Islet of Langerhans (tissue), 1 donor: Measurements from ENCODE around the gene ELOVL6.
"Not testable (repeated sequence)": the region's sequence is repeated elsewhere in the genome, so short reads cannot be mapped to it uniquely, and the experiment has no call there.

Experiments
- FAIRE-seq: peaks from one replicate; lab custom pipeline; 2011; peaks lifted over from hg19 to GRCh38; lab: Jason Lieb, UNC

ELOVL6 gene

DNA sequence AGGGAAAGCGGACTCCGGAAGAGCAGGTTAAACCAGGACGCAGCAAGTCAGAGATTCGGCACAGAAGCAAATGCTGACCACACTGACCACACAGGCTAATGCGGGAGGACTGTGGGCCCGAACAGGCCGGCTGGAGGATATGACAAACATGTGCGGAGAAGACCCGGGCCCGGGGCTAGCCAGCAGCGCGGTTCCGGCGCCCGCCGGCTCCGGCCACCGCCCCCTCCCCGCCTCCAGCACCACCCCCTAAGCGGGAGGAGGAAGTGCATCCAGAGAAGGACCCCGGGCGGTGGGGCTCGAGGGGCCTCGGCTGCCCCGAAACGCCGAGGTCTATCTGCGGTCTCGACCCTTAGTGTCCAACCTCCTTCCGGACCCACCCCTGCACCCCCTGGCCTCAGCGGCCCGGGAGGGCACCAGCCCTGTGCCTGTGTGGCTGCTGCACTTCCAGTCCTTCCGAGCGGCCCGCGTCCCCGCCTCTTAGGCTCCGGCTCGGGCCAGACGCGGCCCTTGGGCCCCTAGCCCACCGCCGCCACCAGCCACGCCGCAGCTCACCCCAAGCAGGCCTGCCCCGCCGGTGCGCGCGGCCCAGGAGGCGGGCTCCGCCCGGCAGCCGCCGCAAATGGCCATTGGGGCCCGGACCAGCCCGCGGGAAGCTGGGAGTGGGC lies 2.1 kb downstream of the ELOVL6 start:
- FAIRE-seq, result no peak

DNA sequence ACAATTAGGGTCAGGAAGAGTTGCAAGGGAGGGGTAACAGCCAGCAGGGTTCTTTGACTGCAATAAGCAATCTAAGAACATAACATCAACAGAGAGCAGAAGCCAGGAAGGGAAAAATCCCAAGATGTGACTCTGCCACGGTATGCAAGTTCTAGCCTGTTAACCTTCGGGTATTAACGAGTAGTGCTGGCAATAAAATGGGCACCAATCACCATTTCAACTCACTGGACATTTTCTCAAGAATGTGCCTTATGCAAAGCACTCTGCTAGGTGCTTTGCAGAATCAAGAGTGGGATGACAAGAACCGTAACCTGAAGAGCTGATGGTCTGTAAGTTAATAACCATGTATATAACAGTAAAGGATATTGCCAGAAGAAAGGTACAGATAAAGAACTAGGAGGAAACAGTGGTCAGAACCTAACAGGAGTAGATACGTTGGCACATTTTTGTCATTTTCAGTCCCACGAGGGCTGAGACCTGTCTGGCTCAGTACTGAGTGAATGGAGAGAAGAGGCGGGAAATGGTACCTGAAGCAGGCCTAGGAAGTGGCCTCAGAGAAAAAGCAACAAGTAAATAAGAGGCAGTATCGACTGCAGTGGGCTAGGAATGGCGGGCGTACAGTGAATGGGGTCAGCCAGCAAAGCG lies 2.7 kb downstream of the ELOVL6 start:
- FAIRE-seq, result no peak

DNA sequence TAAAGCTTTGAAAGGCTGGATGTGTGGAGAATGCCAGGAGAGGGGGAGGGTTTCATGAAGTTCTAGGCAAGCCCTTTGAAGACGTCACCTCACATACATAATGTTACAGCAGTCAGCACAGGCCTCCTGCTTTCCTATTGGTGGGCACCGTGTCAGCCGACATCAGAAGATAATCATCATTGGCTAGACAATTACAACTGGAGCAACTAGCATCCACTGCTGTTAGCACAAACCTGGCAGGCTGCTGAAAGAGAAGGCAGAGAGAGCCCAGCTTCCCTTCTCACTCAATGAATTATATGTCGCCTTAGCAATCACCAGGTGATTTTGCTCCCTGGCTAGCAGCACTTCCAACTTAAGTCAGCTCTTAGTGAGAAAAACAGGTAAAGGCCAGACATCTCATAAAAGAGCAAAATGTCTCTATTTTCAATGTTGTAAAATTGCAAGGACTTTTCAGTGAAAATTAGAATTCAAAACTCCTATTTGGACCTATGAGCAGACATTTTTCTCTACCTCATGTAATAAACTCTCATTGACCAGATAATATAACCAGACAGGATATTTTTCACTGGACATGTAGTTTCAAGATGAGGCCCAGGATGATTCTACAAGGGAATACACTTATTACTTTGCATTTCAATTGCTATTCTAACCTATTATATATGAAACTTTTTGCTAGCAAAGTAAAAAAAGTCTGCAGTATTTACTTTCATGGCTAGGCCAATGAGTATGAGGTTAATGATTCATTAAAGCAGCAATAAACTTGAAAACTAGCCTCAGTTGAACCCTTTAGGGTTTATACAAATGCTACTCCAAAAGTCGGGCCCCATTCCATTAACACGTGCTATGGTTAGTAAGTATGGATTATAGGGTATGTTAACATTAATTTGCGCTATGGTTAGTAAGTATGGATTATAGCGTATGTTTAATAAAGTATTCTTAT lies 4.3 kb downstream of the ELOVL6 start:
- FAIRE-seq, result peak; percentile 98

DNA sequence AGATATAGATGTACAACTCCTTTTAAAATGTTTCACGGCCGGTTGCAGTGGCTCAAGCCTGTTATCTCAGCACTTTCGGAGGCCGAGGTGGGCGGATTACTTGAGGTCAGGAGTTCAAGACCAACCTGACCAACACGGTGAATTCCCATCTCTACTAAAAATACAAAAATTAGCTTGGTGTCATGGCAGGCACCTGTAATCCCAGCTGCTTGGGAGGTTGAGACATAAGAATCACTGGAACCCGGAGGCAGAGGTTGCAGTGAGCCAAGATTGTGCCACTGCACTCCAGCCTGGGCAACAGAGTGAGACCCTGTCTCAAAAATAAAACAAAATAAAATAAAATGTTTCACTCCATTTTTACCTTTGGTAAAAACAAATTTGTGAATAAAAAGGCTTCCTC lies 5.1 kb downstream of the ELOVL6 start:
- FAIRE-seq, result not testable (repeated sequence)

DNA sequence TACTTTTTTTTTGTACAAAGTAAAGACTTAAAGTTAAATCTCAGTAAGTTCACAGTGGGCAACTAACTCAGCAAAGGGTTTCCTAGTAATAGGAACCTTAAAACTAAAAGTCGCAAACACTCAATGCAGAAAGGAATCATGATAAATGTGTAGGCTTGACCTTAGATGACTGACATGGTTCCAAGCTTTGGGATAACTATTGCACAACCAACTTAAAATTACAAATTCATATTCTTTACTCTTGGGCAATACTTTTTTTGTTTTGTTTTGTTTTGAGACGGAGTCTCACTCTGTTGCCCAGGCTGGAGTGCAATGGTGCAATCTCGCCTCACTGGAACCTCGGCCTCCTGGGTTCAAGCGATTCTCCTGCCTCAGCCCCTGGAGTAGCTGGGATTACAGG lies 8.2 kb downstream of the ELOVL6 start:
- no peak for FAIRE-seq

DNA sequence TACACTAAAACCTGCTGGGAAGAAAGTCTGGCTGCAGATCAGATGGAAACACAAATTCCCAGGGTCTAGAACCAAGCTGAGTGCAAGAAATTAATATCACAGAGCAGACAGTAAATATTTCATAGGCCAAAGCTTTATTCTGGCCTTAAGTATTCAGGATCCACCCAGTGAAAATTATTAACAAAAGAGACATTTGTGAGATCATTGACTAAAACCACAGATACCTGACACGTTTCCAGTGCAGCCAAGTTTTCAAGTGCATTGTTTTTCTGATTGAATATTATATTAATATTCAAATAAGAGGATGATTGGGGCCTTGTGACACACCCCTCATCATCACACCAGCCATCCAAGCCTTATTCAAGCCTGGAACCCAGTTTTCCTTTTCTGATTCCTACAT lies 10.3 kb downstream of the ELOVL6 start:
- no peak for FAIRE-seq

DNA sequence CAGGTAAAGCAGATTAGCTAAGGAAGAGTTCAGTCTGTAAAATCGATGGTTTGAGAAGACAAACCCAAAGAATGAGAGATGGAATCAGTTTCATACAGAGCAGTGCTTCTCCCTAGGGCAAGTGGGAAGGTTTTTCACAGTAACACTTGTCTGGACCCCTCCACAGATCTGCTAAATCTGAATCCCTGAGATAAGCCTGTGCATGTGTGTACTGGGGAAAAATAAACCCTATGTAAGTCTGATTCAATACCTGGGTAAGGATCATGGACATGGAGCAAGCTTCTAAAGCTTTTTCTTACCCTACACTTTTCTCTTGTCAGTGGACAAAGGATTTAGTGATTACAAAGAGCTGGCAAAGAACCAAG lies 13.6 kb downstream of the ELOVL6 start:
- FAIRE-seq, result no peak

DNA sequence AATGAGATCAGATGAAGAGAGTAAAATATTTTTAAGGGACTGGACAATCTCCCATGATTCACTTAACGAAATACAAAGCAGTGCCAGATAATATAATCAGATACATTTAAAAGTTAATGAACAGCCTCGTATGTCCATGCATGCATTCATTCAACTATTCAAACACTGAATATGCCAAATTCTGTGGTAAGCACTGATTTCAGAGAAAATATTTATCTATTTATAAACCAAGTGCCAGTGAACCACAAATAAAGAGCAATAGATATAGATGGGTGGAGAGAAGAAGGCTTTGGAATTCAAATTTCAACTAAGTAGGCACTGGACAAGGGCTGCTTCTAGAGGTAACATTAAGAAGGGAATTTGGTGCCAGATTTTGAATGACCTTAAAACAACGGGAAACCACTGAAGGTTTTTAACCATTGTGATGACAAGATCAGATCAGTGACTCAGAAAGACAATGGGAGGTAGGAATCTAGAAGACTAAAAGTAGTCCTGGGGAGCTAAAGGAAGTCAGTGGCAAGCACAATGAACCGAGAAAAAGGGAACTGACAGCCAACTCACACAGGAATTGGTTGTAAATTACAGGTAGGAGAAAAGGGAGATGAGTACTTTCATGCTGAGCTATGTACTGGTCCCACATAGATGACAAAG lies 14.2 kb downstream of the ELOVL6 start:
- no peak for FAIRE-seq

DNA sequence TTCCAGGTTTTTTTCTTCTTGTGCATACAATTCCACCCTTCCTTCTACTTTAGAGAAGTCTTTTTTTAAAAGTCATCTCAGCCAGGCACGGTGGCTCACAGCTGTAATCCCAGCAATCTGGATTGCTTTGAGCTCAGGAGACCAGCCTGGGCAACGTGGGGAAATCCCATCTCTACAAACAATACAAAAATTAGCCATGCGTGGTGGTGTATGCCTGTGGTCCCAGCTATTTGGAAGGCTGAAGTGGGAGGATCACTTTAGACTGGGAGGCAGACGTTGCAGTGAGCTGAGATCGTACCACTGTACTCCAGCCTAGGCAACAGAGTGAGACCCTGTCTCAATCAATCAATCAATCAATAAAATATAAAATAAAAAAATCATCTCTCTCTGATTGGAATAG lies 14.8 kb downstream of the ELOVL6 start:
- no peak for FAIRE-seq

DNA sequence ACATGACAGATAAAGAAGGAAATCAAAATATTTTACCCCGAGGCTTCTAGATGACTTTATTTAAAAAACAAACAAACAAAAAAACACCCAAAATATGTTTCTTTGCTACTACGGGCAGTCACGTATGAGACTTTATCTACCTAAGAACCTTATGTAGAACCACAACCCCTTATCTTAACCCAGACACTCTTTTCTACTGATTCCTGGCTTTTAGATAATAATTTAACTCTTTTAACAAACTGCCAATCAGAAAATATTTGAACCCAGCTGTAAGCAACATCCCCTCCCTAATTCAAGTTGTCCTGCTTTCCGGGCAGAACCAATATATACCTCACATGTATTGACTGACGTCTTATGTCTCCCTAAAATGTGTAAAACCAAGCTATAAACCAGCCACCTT lies 15.4 kb downstream of the ELOVL6 start:
- no peak for FAIRE-seq

DNA sequence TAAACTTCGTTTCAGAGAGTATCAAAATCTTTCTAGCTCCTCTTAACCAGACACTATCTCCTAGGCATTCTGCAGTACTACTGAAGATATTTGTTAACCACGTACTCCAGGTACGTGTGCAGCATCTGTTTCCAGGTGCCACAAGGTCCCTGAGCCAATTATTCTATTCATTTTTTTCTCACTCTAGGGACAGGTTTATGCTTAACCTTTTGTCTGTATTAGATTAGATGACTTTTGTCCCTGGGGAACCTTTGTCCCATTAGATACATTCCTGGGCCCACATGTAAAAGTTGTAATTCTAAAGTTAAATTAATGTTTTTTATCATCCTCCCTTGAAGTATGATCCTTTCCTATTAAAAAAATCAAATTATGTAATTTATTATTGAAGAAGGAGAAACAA lies 16.5 kb downstream of the ELOVL6 start:
- no peak for FAIRE-seq

DNA sequence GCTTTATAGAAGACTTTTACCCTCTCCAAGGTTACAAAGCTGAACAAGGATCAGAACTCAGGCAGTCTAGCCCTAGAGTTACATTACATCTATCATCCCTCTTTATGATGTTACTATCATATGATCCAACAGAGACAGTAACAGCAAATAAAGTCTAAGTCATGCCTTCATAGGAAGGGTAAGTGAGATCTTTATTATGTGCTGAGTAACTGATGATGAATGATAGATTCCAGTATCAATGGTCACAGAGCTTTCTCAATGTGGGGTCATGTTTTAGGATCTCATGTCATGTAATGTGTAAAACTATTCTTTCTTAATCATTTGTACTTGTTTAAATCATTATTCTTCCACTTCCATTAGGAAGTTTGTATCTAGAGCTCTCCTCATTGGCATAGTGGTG lies 22.8 kb downstream of the ELOVL6 start:
- no peak for FAIRE-seq

DNA sequence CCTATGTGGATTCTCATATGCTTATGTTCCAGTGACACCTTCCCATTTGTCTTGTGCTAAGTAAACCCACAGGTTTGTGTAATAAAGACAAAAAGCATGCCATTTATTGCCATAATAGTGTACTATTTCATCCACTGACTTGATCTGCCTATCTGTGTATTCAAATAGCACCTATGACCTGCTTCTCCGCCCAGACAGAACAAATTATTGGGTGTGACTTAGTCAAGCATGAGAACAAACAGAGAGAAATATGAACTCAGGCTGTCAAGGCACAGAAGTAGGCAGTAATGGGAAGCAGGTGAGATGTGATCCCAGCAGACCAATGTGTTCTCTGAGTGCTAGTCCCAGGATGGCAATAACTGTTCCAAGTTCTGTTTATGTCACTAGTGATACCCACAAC lies 25.4 kb downstream of the ELOVL6 start:
- peak; percentile 98 for FAIRE-seq

DNA sequence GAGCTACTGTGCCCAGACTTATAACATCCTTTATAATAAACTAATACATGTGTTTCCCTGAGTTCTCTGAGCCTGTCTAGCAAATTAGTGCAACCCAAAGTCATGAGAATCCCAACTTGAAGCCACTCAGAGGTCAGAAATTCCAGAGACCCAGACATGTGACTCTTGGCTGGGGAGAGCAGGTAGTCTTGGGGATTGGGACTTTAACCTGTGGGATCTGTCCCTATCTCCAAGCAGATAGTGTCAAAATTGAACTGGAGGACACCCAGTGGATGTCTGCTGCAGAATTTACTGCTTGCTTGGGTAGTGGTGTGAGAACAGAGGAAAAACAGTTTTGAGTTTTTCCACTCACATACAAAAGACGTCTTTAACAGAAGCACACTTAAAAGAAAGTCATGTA lies 26.4 kb downstream of the ELOVL6 start:
- no peak for FAIRE-seq

DNA sequence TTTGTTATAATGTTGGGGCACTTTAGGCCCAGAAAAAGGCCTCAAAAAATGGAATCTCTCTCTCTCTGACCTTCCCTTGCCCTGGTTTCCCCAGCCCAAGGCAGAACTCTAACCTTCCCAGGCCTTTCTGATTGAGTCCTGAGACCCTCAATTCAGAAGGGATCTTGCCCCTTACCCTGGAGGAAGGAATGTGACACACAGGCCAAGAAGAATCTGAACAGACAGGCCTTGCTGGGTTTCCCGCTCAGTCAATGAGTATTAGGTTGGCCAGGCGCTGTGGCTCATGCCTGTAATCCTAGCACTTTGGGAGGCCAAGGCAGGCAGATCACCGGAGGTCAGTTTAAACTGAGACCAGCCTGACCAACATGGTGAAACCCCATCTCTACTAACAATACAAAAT lies 27.6 kb downstream of the ELOVL6 start:
- no peak for FAIRE-seq

DNA sequence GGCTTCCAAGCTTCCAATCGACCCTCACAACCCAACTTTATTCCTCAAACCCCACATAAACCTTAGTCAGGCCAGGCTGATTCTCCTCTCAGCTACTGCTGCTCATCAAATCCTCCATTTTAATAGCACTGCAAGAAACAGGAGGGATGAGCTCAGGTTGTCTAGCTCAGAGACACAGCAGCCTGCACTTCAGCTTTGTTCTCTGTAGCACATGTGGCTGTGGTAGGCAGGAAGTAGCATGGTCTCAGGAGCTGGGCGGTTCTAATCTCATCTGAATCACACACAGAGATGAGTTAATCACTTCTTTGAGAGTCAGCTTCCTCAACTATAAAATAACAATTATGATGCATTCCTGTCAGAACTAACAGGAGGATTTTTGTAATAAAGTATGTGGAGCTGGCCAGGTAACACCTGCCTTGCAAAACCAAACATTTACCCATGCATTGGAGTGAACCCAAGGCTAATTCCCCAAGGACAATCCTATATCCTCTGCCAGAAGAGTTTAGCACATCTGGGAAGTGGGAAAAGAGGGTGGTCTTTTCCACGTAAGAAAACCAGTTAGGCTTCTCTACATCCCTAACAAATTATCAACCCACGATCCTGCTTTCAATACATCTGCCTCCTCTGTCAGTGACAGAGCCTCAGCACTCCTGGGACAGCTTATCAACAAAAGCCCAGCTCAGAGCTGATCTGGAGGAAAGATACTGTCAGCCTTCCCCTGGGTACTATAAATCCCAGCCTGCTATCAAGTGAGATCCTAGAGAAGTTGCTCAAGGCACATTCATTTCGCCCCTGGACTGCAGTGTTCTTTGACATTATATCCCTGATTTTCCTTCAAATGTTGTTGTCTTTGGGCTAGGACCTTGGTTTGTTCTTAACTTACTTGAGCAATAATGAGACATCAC lies 32.8 kb downstream of the ELOVL6 start:
- no peak for FAIRE-seq

DNA sequence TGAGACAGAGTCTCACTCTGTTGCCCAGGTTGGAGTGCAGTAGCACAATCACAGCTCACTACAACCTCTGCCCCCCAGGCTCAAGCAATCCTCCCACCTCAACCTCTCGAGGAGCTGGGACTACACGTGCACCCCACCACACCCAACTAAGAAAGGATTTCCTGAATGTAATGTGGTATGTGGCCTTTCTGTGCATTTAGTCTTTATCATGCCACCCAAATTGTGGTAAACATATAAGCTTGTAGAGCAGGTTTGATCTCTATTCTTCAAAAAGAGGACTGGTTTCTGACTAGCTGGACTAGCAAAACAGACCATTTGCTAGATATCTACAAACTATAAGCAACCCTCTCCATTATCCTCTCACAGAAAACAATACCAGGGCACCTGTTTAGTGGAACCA lies 33.6 kb downstream of the ELOVL6 start:
- FAIRE-seq, result no peak

DNA sequence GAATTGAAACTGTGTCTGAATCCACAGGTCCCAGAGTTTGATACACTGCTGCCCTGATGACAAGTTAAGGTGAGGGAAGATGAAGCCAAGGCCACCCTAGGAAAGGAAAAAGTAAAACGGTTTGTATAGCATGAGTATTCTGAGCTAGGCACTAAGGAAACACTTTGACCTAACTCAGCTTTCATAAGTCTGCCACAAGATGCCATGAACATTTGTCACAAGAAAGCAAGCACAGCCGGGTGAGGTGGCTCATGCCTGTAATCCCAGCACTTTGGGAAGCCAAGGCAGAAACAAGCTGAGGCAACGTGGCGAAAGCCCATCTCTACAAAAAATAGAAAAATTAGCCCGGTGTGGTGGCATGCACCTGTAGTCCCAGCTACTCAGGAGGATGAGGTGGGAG lies 34.2 kb downstream of the ELOVL6 start:
- FAIRE-seq, result no peak

DNA sequence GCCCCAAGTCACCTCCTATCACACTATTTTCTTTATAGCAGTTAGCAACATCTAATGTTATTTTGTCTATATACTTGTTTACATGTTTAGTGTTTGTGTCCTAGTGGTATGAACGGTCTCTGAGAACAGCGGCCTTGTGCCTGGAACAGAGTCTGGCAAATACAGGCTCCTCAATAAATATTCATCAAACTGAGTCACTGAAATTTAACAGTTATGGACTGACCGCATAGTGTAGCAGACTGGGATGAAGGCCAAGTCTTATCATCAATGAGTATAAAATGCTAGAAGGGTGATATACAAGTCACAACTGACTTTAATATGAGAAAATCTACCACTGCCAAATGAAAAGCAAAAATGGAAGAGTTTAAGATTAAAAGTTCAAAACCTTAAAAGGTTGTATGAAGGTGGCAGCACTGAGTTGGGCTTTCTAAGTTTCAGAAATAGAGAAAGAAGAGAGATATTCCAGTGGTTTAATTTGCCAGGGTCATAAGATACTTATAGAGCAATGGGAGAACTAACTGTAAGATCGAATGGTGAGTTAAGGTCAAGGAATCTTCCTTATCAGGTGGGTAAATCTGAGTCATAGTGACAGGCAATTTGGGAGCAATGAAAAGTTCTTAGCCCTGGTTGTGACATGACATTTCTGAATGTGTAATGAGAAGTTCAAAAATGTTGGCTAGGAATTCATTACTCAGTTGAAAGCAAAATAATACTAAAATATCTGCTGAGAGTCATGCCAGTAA lies 34.9 kb downstream of the ELOVL6 start:
- FAIRE-seq, result no peak

DNA sequence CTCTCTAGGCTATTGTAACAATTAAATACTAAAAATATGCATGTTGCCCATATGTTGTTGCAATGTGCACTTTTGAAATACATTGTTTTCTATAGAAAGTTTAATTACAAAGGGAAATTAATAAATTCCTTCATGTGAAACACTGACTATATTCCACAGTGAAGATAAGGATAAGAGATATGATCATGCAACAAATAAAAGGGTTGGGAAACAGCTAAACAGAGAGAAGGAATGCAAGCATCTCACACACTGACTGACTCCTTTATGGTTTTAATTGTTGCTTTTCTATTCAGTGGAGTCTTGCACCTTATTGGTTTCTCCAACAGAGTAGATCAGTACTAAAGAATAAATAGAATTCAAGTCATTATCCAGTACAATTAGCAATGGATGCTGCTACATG lies 37.8 kb downstream of the ELOVL6 start:
- FAIRE-seq, result no peak

DNA sequence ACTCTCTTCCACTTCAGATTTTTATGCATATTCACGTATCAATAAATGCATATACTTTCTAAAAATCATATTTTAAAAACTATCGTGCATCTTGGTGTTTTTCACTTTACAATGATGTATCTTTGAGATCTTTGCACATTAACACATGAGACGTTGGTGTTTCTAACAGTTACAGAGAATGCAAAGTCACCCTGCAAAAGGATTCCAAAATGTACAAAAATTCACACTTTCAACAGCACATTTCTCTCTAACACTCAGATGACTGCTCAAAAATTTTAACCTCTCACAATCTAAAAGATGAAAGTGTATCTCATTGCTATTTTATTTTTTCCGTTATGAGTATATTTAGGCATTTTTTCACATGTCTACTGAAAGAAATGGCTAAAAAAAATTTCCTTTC lies 38.9 kb downstream of the ELOVL6 start:
- no peak for FAIRE-seq
